HK-2 (cell line): Measurements from ENCODE around the gene JAKMIP1.

Experiments
- DNase-seq: peaks from one replicate; pipeline ENCODE4 v3.0.0-alpha.2; 2018; ENCODE audit not compliant: unreplicated experiment

Gene JAKMIP1

DNA sequence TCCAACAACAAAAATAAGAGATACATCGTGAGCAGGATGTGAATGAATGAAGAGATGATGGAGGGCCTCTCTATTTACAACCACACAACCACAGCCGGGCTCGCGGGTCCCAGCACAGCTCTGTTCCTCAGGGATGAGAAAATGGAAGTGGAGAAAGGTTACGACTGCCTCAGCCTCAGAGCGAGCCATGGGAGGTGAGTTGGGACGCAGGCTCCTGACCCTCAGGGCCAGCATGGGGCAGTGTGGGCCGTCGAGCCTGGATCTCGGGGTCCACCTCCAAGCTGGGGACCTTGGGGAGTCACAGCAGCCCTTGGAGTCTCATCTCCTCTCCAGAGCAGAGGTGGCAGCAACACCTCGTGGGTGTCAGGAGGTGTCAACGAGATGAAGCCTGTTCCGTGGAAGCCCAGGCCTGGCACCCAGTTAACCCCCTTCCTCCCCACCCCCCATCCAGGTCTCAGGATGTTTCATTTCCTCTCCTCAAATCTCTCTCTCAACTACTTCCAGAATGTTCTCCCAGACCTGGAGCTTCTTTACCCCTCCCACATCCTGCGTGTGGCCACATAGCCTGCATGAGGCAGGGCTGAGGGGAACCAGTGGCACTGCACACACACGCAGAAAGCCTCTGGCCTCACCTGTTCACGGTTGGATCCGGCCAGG, 208.1 kb downstream of the JAKMIP1 start:
- no peak for DNase-seq

DNA sequence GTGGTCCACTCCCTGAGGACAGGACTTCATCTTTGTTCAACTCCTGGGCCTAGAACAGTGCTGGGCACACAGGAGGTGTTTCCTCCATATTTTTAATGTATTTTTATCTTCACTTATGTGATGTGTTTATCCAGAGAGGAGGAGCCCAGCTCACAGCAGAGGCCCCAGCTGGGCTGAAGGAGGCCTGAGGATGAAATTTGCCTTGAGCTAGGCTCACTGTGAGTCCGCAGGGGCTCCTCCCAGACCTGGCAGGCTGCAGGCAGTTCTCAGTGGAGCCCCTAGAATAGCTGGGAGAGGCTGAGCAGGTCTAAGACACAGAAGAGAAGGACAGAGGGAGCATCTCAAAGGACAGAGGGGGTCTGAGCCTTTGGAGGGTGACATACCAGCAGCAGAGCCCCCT, 208.9 kb downstream of the JAKMIP1 start:
- DNase-seq = no peak

DNA sequence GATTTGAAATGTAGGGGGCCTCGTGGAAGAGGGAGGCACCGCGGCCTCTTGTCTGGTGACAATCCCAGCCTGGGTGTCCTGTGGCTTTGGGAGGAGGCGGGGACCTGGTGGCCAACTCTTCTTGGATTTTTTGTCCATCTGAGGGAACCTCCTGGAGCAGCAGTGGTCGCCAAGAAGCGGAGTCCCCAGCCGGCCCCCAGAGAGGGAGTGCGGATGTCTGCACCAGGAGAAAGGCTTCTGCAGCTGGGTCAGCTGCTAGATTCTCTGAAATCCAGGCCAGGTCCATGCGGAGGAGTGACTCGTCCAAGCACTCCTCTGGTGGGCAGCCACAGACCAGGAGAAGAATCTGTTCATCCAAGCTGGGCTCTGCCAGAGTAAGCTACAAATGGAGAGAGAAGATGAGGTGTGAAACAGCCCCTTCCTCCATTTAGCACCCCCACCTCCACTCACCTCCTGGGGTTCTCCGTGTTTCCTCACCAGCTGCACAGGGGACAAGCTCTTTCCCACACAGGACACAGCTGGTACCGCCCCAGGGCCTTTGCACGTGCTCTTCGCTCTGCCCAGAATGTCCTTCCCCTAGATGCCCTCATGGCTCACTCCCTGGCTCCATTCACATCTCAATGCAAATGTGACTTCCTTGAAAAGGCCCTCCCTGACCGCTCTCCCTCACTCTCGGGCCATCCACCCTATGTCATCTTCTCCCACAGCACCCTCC, 209.7 kb downstream of the JAKMIP1 start:
- DNase-seq = no peak

DNA sequence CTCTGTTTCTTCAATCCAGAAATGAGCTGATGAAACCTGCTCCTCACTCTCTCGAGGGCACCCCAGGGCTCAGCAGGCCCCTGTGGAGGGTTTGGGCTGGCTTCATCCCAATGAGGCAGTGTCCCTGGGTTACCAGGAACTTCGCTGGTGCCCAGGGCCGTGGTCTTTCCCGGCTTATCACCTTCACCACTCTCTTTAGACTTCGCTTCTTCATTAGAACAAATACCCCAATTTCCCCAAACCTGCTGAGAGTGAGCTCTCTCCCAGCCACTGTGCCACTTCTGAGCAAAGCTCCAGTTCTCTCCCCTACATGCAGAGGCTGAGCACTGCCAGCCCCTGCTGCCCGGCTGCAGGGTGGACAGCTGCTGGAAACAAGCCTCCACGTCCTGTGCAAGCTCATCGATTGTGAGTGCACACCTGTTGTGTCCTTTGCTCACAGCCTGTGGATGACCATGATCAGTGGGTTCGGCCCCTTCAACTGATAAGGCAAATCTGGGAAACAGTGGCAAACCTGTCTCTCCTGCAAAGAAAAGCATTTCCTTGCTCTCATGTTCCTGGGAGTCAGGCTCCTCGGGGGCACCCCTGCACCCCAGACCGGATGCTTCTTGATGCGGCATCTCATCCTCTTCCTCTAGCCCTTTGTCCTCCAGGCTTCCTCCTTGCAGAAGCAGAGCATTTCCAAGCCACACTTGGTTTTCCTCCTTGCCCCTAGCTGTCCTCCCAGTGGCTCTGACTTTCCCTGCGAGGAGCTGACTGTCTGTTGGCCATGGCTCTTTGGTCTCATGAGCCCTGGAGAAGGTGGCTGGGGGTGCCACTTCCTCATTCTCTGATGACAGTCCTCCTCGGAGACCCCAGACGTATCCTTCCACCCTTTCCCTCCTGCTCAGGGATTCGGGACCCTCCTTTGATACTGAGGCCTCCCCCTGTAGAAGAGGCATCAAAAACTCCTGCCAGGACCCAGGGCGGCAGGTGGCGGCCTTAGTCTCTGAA, 210.8 kb downstream of the JAKMIP1 start:
- no peak for DNase-seq

DNA sequence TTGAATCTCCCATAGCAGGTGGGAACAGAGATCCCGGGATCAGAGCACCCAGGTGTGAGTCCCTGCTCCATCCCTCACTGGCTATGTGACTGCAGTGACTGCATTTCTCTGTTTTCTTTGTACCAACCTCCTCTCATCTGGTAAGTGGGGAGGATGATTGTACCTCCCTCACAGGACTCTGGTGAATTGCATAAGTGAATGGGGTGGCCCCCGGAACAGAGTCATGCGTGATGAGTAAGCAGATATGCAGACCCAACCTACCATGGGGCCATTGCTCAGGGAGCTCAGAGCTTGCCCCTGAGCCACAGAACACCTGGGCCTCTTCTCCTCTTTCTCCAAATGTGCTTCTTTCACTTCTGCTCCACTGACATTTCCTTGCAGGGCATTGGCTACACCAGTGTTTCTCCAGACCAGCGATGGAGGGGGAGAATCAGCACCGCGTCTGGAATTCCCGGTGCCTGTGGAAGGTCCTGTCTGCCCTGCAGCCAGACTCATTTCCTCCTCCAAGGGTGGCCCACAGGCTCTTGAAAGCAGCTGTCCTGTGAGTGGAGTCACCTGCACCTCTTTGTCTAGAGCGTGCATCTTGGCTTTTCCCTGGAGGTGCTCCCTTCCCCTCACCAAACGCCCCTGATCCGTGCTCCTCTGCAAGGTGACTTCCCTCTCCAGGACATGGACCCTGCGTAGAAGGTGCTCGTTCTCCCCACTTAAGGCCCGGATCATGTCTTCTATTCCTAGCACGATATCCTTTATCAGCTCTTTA, 212.1 kb downstream of the JAKMIP1 start:
- no peak for DNase-seq

DNA sequence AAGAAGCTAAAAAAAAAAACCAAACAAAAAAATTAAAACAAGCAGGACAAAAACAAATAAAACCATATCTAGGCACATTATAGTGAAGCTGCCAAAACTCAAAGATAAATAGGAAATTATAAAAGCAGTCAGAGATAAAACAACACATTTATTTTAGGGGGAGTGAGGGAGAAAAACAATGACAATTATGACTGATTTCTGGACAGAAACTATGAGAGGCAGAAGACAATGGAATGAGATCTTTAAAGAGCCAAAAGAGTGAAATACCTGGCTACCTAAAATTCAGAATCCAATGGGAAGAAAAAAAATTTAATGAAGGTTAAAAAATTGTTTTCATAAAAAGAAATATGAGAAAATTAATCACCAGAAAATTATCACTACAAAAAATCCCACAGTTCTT, 215.5 kb downstream of the JAKMIP1 start:
- no peak for DNase-seq

DNA sequence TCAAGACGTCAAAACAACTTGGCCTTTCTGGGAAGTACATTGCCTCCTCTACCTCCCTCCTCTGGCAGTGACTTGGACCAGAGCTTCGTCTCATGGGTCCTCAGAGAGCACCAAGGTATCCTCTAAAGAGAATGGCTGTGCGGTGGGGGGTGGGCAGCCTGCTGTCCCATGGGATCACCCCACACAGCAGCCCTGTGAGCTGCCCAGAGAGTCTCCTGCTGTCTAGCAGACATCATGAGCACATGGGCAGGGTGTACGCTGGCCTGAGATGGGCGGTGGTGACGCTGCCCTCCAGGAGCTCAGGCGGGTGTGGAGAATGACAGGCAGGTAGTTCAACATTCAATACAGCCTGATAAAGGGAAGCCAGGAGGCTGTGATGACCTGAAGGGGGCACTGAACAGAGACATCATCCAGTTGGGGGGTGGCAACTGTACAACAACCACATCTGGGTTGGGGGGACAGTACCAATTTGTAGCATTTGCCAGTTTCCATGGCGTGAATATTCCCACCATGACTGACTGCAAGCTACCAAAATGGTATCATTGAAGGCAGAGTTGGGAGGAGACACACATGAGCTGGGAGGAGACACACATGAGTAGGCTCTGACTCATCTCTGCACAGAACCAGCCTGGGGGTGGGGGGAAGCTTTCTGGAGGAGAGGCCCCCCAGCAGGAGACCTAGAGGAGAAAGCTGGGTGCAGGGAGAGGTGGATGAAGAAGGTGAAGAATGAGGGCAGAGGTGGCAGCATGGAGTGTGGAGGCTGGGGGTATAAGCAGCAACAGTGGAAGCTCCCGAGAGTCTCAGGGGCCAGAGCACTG, 218.0 kb downstream of the JAKMIP1 start:
- no peak for DNase-seq

DNA sequence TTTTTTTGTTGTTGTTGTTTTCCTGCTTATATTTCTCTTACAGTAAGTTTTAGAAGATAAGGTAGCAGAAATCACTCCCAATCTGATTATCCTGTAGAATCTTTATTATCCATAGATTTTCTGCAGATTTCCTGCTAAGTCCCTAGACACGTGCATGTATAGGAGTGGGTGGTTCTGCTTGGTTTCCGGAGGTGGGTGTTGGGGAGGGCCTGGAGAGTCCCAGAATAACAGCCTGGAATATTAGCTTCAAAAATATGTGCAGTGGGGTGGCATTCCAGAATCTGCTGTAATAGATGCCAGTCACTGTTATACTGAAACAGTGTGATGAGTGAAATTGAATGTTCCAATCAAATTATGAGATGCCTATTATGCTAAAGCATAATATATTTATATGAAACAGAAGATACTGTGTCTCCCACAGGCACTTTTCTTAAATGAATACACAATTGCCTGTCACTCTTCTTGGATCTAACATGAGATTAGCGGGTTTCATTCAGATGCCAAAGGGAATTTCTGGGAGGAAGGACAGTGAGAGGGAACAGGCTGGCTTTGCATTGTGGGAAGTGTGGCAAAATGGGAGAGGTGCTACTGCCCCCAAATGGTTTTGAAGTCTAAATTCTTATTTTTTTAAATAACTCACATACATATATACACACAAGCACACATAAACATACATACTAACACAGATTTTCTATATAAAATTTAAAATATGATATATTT, 219.8 kb downstream of the JAKMIP1 start:
- DNase-seq = no peak

DNA sequence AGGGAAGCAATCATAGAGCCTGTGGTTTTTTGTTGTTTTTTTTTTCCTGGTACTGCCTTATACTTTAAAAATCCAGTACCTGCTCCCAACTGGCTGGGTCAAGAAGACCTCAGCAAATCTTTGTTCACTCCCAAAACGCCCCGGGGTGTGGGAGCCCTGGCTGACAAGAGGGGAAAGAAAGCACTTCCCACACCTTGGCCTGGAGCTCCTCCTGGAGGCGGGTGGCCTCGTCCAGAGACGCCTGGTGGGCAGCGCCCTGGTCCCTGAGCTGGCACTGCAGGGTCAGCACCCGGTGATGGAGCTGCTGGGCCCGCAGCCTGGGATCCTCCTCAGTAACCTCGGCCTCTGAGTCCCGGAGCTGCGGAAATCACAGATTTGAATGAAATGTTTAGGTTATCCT, 220.4 kb downstream of the JAKMIP1 start:
- peak; percentile 22 for DNase-seq

DNA sequence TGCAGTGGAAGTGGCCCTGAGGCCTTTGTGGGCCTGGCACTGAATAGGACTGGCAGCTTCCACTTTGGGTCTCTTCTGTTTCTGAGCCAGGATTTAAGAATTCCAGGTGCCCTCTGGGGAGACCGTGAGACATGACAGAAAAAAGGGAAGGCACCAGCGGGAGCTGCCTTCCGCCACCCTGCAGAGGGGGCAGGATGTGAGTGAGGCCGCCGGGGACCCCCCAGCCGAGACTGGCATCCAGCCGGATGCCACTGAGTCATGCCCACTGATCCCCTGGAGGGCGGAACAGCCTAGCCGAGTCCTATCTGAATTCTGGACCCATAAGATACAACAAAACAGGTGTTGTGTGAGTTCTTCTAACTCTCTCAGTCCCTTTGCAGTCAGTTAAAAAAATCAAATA, 223.4 kb downstream of the JAKMIP1 start:
- no peak for DNase-seq

DNA sequence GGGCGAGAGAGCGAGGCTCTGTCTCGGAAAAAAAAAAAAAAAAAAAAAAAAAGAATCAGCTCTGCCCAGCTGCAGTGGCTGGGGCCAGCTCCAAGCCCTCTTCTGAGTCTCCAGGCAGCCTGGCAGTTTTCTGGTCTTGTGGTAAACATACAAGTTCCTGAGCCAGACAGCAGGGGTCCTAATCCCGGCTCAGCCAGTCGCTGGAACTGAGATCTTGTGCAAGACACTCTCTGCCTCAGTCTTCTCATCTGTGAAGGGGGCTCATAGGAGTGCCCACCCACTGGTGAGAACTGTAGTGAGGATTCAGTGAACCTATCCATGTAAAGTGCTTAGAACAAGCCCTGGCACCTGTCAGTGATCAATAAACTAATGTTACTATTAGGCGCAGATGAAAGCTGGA, 223.9 kb downstream of the JAKMIP1 start:
- DNase-seq = no peak
